ENCODE measurements around the gene ABTB2.
"Not testable (repeated sequence)": the region's sequence is repeated elsewhere in the genome, so short reads cannot be mapped to it uniquely, and the experiment has no call there.

ABTB2 gene

DNA sequence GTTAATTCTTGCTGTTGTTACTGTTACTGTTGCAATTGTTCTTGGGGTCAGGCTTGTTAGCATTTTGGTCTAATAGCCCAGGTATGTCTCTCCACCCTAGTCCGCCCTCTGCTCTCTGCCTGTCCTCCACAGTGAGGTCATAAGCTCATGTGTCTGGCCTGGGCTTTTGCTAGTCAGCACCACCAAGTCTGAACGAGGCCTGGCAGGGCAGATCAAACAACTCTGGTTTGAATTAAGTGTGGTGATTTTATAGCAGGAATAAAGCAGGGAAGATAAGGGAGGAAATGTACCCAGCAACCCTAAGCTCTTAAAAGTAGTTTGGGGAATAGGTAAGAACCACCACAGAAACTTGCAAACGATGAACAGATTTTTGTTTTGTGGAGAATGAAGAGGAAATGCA is 98.7 kb downstream of the ABTB2 start:
- no peak for TF ChIP-seq POLR2A (IDR thresholded peaks at IDR 0.05; ENCODE audit: low read length)
- TF ChIP-seq GATA1 (IDR thresholded peaks at IDR 0.05; ENCODE audit: low read depth, low read length): no peak
- DNase-seq: no peak

DNA sequence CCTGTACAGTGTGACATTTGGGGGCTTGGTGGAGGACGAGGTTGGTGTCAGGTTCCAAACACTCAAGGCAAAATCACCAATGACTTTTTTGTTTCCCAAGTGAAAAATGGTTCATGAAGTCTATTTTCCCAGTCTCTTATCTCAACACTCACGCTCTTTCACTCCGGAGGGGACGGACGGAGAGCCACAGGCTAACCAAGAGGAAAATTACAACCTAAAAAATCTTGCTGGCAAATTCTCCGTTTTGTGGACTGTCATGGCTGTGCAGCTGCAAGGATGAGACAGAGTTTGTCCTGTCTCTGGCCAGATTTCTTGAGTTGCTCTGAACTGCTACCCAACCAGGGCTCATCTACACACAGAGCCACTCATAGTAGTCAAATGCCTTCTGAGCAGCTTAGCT is 101.2 kb downstream of the ABTB2 start:
- TF ChIP-seq POLR2A (IDR thresholded peaks at IDR 0.05; ENCODE audit: low read length) (no peak), GATA1 (IDR thresholded peaks at IDR 0.05; ENCODE audit: low read depth, low read length) (no peak)
- DNase-seq: no peak

DNA sequence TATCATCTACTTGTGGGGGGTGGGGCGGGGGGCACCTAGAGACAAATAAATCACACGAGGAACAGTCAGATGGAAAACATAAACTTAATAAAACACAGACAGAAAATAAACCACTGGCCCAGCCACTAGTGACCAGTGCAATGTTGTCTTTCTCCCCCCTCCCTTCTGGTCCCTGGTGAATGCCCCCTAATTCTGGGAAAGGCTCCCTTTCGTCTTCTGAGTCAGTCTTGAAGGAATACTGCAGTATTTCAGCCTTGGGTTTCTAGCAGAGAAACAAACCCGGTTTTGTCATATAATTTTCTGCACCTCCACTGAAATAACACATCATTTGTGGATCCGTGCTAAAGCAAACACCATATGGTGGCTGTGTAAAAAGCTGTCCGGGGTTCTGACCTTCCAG is 101.7 kb downstream of the ABTB2 start:
- TF ChIP-seq POLR2A (IDR thresholded peaks at IDR 0.05; ENCODE audit: low read length): no peak
- TF ChIP-seq GATA1 (IDR thresholded peaks at IDR 0.05; ENCODE audit: low read depth, low read length): no peak
- DNase-seq: no peak

- DNase-seq: no peak
- no peak for TF ChIP-seq POLR2A (IDR thresholded peaks at IDR 0.05; ENCODE audit: low read length)
- no peak for TF ChIP-seq GATA1 (IDR thresholded peaks at IDR 0.05; ENCODE audit: low read depth, low read length)
Observed at GRCh38 chr11:34255101-34255500, 102.7 kb downstream of the ABTB2 start.

DNA sequence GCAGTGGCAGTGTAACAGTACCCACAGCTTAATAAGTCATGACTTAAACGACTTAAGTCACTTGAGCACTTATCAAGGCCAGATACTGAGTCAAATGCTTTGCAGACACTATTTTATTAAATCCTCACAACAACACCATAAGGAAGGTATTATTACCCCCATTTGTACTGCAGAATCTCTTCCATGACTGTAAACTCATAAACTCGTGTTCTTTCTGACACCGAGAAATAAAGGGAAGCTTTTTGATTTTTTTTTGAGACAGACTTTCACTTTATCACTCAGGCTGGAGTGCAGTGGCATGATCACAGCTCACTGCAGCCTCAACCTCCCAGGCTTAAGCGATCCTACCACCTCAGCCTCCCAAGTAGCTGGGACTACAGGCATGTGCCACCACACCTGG is 103.8 kb downstream of the ABTB2 start:
- no peak for DNase-seq
- TF ChIP-seq GATA1 (IDR thresholded peaks at IDR 0.05; ENCODE audit: low read depth, low read length) (no peak), POLR2A (IDR thresholded peaks at IDR 0.05; ENCODE audit: low read length) (no peak)

GRCh38 chr11:34252651-34253050 is 105.2 kb downstream of the ABTB2 start:
- DNase-seq: no peak
- TF ChIP-seq POLR2A (IDR thresholded peaks at IDR 0.05; ENCODE audit: low read length) (no peak), GATA1 (IDR thresholded peaks at IDR 0.05; ENCODE audit: low read depth, low read length) (no peak)

GRCh38 chr11:34252015-34252414 is 105.8 kb downstream of the ABTB2 start:
- DNase-seq: no peak
- no peak for TF ChIP-seq GATA1 (IDR thresholded peaks at IDR 0.05; ENCODE audit: low read depth, low read length)
- TF ChIP-seq POLR2A (IDR thresholded peaks at IDR 0.05; ENCODE audit: low read length): no peak

DNA sequence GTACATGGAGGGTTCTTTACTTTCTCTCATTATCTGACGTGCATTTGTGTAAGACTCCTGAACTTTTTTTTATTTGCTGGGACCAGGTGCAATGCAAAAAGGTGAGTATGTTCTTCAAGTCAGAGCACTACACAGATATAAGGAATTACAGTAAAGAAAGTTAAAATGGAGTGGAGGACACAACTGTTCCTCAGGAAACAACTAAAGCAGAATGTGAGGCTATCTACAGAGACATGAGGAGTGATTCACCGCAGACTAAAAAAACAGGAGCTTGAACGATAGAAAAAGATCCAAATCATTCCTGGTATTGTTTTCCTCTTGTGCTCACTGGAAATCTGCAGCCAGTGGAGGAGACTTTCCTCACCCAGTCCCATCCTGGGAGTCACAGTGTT is 106.2 kb downstream of the ABTB2 start:
- TF ChIP-seq GATA1 (IDR thresholded peaks at IDR 0.05; ENCODE audit: low read depth, low read length): no peak
- no peak for TF ChIP-seq POLR2A (IDR thresholded peaks at IDR 0.05; ENCODE audit: low read length)
- no peak for DNase-seq

- TF ChIP-seq GATA1 (IDR thresholded peaks at IDR 0.05; ENCODE audit: low read depth, low read length) (no peak), POLR2A (IDR thresholded peaks at IDR 0.05; ENCODE audit: low read length) (no peak)
- peak; percentile 10 to 70 for DNase-seq
Observed at GRCh38 chr11:34250732-34251588, 106.8 kb downstream of the ABTB2 start.

DNA sequence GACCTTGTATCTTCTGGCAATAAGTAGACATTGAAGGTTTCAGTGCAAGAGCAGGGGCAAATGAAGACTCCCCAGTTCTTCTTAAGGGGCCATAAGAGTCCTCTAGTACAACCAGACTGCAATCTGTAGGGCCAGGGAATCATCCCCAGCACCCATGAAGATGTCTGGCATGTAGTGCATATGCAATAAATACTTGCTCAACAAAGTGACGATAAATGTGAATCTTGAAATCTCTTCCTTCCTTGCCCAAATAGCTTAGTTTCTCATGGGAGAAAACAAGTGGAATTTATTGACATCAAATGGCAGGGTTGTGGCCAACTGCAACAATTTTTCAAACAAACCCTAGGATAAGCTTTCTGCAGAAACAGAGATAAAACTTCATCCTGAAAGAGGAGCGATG is 107.6 kb downstream of the ABTB2 start:
- TF ChIP-seq GATA1 (IDR thresholded peaks at IDR 0.05; ENCODE audit: low read depth, low read length): no peak
- TF ChIP-seq POLR2A (IDR thresholded peaks at IDR 0.05; ENCODE audit: low read length): no peak
- DNase-seq: no peak

DNA sequence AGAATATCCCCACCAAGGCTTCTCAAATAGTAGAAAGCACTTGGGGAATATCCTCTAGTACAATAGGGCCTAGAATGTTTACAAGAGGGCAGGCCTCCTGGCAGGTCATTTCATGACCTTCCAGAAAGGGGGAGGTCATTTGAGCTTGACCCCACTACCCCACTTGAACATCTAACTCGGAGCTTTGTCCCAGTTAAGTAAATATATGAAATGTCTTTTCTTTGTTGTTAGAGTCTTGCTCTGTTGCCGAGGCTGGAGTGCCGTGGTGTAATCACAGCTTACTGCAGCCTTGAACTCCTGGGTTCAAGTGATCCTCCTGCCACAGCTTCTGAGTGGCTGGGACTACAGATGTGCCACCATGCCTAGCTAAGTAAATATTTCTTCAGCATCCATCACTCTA is 108.4 kb downstream of the ABTB2 start:
- DNase-seq: no peak
- no peak for TF ChIP-seq POLR2A (IDR thresholded peaks at IDR 0.05; ENCODE audit: low read length)
- TF ChIP-seq GATA1 (IDR thresholded peaks at IDR 0.05; ENCODE audit: low read depth, low read length): no peak

- not testable (repeated sequence) for DNase-seq
Observed at GRCh38 chr11:34246511-34246910, 111.3 kb downstream of the ABTB2 start.

GRCh38 chr11:34245041-34245440 is 112.8 kb downstream of the ABTB2 start:
- TF ChIP-seq GATA1 (IDR thresholded peaks at IDR 0.05; ENCODE audit: low read depth, low read length): no peak
- no peak for TF ChIP-seq POLR2A (IDR thresholded peaks at IDR 0.05; ENCODE audit: low read length)
- no peak for DNase-seq

DNA sequence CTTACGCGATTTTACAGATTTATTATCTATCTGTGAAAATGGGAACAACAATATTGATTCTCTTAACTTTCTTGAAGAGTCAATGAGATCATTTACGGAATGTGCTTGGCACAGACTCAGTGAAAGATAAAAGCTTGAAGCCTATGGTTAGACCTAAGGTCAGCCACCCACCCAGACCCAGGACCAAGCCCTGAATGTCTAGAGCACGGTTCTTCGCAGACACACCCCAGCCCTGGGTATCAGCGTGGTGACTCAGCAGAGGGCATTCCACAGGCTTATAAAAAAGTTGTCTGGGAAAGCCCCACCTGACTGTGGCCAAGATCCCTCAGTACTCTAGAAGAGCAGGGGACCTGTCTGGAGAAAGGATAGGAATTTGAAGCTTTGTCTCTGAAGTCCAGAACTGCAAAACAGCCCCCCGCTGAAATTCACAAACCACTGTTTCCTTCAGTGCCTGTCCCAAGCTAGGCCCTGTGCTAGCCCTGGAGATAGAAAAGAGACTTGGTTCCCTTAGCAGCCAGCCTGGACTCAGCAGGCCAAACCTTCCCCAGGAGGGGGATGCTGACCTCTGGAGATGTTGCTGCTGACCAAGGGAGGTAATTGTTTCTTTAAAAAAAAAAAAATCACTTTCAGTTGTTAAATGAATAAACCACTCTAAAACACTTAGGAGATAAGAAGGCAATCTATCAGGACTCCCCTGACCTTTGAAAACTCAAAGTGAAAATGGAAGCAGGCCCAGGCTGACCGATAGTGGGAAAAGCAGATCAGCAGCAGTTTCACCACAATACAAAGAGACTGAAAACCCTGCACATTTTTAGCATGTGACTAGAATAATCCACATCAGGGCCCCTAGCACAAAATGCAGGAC is 114.0 kb downstream of the ABTB2 start:
- peak; percentile 15 to 62 for DNase-seq
- TF ChIP-seq GATA1 (IDR thresholded peaks at IDR 0.05; ENCODE audit: low read depth, low read length): no peak
- no peak for TF ChIP-seq POLR2A (IDR thresholded peaks at IDR 0.05; ENCODE audit: low read length)
